LNCAP (cell line): ENCODE measurements around the gene SPDYE4.

ENCODE experiments used
- CTCF ChIP-seq: fragments of 450-650 bp; IDR thresholded peaks from 2 replicates; pipeline ENCODE4 v1.5.1; 2017; ENCODE audit warnings: mild to moderate bottlenecking

SPDYE4 gene

GRCh38 chr17:8703001-8703400 is 55.3 kb downstream of the SPDYE4 start:
- no peak for TF ChIP-seq CTCF

- TF ChIP-seq CTCF = no peak
These were observed 56.6 kb downstream of the SPDYE4 start for GRCh38 chr17:8701754-8702153.

- no peak for TF ChIP-seq CTCF
These were observed 57.1 kb downstream of the SPDYE4 start for GRCh38 chr17:8701221-8701620.
